Chondrocyte (in vitro differentiated cells): ENCODE measurements around the gene HES6. TPM values are rescaled to one million over a fixed set of nuclear protein-coding genes. Genes with fewer than 3 reads are reported as not detected.

Source experiments
- DNase-seq: peaks from one replicate; pipeline ENCODE4 v3.0.0; 2021; ENCODE audit warnings: mixed read lengths, low spot score
- H3K27ac Mint-ChIP-seq: one replicate; pipeline ENCODE4 v1.8.0; 2021; ENCODE audit warnings: mild to moderate bottlenecking, moderate library complexity, mixed read lengths; ENCODE audit not compliant: unreplicated experiment
- H3K27me3 Mint-ChIP-seq: 2 replicates; pipeline ENCODE4 v1.8.0; 2021; ENCODE audit warnings: low read depth, mixed read lengths
- H3K36me3 Mint-ChIP-seq: 2 replicates; pipeline ENCODE4 v1.8.0; 2021; ENCODE audit warnings: low read depth, mixed read lengths
- H3K4me1 Mint-ChIP-seq: 2 replicates; pipeline ENCODE4 v1.8.0; 2021; ENCODE audit warnings: low read depth, mild to moderate bottlenecking, mixed read lengths
- H3K4me3 Mint-ChIP-seq: one replicate; pipeline ENCODE4 v1.8.0; 2021; ENCODE audit warnings: mild to moderate bottlenecking, moderate library complexity, mixed read lengths; ENCODE audit not compliant: unreplicated experiment
- H3K9me3 Mint-ChIP-seq: 2 replicates; pipeline ENCODE4 v1.8.0; 2021; ENCODE audit warnings: low read depth, mixed read lengths
- total RNA-seq: library from RNA; stranded (reverse); gene quantifications from 3 replicates; pipeline ENCODE4 v1.2.1, GENCODE V29; 2021
- TF ChIP-seq, protein P1 (sequence below): fragments of 200-600 bp; sonication (generic); IDR thresholded peaks from 2 replicates; pipeline ENCODE4 v1.5.0; 2021; ENCODE audit warnings: antibody characterized with exemption, mild to moderate bottlenecking, moderate library complexity

The HES6 gene
- total RNA-seq, 1 donor from 2014 or later: 16.2 TPM

DNA sequence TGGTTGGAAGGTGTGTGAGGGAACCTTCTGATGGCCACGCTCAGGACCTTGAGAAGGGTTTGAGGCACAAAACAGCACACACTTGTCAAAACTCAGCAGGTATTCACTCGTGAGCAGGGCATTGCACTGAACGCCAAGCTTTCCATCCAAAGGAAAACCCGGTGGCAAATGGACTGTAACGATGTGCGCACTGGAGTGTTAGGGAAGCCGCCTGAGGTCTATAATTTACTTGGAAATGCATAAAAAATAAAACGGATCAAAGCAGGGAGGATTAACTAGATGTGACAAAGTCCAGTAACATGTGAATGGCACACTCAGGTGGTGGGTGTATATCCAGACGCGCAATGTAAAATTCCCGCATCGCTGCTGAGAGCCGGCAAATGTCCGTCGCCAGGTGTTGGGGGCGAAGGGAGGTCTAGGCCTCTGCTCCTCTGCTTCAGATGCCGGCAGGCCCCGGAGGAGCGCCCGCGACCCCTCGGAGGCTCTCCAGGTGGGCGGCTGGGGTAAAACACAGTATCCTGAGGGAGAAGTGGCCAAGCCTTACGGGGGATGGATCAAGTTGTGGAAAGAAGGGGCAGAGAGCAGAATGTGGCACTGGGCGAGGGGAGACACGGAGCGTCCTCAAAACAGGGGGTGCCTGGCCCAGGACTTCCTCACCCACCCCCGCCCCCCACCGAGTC, 15.3 kb downstream of the HES6 start:
- H3K9me3 Mint-ChIP-seq: no peaks in the 10 kb centered on the region
- peaks cover 3% of the 10 kb centered on the region for H3K4me1 Mint-ChIP-seq
- no peak overlapping the region for H3K4me3 Mint-ChIP-seq
- H3K36me3 Mint-ChIP-seq: peaks cover 5% of the 10 kb centered on the region
- no peak for DNase-seq
- TF ChIP-seq, protein P1, sequence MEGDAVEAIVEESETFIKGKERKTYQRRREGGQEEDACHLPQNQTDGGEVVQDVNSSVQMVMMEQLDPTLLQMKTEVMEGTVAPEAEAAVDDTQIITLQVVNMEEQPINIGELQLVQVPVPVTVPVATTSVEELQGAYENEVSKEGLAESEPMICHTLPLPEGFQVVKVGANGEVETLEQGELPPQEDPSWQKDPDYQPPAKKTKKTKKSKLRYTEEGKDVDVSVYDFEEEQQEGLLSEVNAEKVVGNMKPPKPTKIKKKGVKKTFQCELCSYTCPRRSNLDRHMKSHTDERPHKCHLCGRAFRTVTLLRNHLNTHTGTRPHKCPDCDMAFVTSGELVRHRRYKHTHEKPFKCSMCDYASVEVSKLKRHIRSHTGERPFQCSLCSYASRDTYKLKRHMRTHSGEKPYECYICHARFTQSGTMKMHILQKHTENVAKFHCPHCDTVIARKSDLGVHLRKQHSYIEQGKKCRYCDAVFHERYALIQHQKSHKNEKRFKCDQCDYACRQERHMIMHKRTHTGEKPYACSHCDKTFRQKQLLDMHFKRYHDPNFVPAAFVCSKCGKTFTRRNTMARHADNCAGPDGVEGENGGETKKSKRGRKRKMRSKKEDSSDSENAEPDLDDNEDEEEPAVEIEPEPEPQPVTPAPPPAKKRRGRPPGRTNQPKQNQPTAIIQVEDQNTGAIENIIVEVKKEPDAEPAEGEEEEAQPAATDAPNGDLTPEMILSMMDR: no peak
- no peak overlapping the region for H3K27ac Mint-ChIP-seq
- H3K27me3 Mint-ChIP-seq: no peaks in the 10 kb centered on the region

DNA sequence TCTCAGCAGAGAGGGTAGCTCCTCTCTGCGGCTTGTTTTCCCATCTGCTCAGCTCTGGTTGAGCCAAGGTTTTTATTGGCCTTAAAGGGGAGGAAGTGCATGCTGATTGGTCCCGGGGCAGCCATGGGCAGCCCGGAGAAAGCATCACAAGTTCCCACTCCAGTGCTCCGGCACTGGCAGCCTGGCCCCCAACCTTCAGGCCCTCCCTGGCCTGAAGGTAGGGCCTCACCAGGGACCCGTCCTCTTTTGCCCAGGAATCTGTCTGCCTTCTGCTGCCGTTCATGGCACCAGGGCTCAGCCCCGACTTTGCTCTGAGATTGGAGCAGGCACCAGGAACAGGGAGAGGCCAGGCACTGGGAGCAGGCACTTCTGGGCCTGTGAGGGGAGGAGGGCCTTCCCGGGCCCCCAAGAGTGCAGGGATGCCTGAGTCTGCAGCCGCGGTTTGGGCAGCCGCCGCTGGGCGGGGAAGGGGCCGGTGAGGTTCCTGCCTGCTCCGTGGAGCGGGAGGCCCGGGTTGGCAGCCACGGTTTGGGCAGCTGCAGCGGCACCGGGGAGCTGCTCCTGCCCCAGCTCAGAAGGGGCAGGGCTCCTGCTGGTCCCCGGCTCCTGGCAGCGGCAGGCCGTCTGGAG, 18.8 kb downstream of the HES6 start:
- Mint-ChIP-seq H3K4me1 (peaks cover 3% of the 10 kb centered on the region), H3K27ac (no peak overlapping the region), H3K9me3 (no peaks in the 10 kb centered on the region), H3K27me3 (no peaks in the 10 kb centered on the region), H3K36me3 (no peaks in the 10 kb centered on the region), H3K4me3 (no peak overlapping the region)
- TF ChIP-seq, protein P1: no peak
- no peak for DNase-seq

DNA sequence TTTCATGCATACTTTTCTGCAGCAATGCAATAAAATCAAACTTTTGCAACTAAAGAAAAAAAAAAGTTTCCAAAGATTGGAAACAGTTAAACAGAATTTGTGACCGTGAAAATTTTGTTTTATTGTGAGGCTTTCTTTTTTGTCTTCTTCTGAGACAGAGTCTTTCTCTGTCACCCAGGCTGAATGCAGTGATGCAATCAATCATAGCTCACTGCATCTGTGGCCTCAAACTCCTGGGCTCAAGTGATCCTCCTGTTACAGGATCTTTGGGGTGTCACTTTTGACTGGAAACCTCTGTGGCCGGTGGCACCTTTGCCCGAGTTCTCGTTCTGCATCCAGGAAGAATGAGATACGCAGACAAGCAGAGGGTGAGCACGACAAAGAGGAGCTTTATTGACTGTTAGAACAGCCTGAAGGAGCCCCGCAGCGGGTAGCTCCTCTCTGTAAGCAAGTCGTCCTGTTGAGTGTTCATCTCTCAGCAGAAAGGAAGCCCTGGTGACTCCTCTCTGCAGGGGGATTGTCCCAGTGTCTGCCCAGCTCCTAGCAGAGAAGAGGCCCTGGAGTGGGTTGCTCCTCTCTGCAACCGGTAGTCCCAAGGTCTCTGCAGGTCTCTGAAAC, 19.5 kb downstream of the HES6 start:
- H3K4me1 Mint-ChIP-seq: no peaks in the 10 kb centered on the region
- H3K36me3 Mint-ChIP-seq: no peaks in the 10 kb centered on the region
- no peak overlapping the region for H3K27ac Mint-ChIP-seq
- TF ChIP-seq, protein P1: no peak
- no peaks in the 10 kb centered on the region for H3K9me3 Mint-ChIP-seq
- no peaks in the 10 kb centered on the region for H3K27me3 Mint-ChIP-seq
- DNase-seq: no peak
- no peak overlapping the region for H3K4me3 Mint-ChIP-seq

DNA sequence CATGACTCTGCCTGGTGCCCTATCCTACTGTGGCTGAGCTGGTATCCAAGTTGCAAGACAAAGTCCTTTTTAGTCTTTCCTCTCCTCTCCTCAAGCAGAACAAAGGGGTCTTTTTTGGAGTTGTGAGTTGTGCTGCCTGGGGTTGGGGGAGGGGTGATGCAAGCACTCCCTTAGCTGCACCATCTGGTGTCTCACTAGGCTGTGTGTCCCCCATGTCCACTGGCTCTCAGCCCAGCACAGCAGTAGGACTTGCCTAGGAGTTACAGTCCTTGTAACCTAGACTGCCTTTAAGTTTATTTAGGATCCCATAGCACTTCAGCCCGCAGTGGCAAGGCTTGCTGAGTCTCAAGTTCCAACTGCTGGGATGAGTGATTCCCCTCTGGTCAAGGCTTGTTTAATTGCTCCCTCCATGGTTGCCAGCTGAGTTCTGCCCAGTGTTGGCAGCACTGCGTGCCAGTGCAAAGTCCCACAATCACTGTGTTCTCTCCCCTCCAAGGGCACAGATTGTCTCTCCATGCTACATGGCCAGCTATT, 23.1 kb downstream of the HES6 start:
- no peak overlapping the region for H3K4me3 Mint-ChIP-seq
- H3K27me3 Mint-ChIP-seq: peaks cover 10% of the 10 kb centered on the region
- H3K9me3 Mint-ChIP-seq: peaks cover 5% of the 10 kb centered on the region
- no peak overlapping the region for H3K27ac Mint-ChIP-seq
- TF ChIP-seq, protein P1: no peak
- DNase-seq: no peak
- H3K36me3 Mint-ChIP-seq: peaks cover 3% of the 10 kb centered on the region
- no peaks in the 10 kb centered on the region for H3K4me1 Mint-ChIP-seq

DNA sequence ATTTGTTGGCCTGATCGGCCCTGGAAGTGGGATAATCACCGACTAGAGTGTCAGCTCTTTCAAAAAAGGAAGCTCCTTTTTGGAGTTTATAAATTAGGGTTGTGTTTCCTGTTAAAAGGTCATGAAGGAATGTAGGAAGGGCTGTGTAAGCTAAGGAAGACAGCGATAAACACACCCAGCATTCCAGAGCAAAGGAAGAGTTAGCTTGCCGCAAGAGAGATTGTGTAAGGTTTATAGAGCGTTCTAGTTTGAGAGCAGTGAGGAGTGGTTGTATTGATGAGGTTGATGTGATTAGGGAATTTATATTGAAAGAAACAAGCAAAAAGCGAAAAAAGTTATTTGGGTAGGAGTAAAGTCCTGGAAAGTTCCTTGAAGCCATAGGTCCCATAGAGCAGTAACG, 32.8 kb downstream of the HES6 start:
- Mint-ChIP-seq H3K27me3 (no peaks in the 10 kb centered on the region), H3K36me3 (no peaks in the 10 kb centered on the region), H3K9me3 (no peaks in the 10 kb centered on the region), H3K27ac (no peak overlapping the region), H3K4me1 (peaks cover 12% of the 10 kb centered on the region), H3K4me3 (no peak overlapping the region)
- TF ChIP-seq, protein P1: no peak
- no peak for DNase-seq
